UCSD-AML1 (cell line): ENCODE measurements around the gene MYH11.
A peak's percentile ranks its signal among the peaks of the same experiment; 100 is the strongest.
"Not testable (repeated sequence)": the region's sequence is repeated elsewhere in the genome, so short reads cannot be mapped to it uniquely, and the experiment has no call there.

Experiments used
- DNase-seq: peaks from one replicate; lab custom pipeline; 2025; ENCODE audit not compliant: unreplicated experiment; lab: John Stamatoyannopoulos, UW

The MYH11 gene

DNA sequence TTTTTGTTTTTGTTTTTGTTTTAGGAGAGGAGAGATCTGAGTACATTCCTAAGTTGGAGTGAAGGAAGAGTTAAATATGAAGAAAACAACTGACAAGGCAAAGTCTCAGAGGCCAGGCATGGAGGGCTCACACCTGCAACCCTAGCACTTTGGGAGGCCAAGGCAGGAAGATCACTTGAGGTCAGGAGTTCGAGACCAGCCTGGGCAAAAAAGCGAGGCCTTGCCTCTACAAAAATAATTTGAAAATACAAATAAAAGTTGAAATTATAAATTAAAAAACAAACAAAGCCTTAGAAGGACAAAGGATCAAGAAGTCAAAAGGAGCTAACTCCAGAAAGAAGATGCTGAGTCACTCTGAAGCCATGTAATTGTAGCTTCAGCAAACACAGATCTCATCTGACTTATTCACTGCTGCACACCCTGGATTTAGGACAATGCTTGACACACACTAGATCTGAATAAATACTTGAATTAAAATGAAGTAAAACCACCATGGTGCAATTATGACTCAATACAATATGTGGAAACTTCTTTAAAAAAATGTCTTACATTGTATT is 22.5 kb upstream of the MYH11 start:
- no peak for DNase-seq

DNA sequence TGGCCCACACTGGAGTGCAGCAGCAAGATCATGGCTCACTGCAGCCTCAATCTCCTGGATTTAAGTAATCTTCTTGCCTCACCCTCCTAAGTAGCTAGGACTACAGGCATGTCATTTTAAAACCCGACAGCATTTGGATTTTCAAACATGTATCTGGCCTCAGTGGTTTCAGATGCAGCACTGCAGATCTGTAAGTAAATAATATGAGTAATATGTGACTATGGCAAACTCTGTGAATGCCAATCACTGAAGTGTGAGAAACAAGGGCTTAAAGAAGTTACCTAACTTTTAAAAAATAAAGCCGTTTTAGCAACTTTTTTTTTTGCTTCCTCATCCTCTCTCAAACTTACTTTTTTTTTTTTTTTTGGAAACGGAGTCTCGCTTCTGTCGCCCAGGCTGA is 19.7 kb upstream of the MYH11 start:
- no peak for DNase-seq

DNA sequence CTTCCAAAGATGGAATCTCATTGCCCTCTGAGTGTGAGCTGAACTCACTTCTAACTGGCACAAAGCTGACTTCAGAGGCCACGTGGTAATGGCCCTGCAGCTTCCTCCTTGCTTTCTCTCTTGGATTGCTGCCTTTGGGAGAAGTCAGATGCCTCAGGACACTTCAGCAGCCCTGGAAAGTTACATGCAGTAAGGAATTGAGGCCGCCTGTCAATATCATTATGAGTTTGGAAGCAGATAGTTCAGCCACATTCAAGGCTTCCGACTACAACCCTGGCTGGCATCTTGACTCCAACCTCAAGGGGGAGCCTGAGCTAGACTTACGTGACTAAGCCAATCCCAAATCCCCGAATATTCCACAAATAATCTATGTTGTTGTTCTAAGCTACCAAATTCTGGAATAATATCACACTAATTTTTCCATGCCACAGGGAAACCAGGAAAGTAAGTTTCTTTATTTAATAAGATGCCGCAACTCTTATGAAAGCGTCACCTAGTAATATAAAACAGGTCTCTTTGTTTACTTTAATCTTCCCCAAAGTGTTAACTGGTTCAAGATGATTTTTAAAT is 18.0 kb upstream of the MYH11 start:
- peak; percentile 43 for DNase-seq

DNA sequence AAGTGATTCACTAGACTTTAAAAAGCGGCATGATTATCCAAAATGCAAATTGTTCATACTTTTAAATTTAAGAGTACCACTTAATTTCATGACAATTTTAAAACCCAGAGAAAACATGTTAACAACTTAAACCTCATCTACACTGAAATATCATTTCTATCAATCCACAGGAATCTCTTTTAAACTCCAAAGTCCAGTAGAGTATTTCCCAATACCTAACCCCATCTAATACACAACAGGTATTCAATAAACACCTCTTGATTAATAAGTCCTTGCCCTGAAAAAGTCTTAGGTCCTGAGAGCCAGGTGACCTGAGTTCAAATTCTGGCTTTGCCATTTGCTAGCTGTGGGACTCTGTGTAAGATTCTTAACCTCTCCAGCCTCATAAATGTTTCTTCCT is 16.9 kb upstream of the MYH11 start:
- no peak for DNase-seq

DNA sequence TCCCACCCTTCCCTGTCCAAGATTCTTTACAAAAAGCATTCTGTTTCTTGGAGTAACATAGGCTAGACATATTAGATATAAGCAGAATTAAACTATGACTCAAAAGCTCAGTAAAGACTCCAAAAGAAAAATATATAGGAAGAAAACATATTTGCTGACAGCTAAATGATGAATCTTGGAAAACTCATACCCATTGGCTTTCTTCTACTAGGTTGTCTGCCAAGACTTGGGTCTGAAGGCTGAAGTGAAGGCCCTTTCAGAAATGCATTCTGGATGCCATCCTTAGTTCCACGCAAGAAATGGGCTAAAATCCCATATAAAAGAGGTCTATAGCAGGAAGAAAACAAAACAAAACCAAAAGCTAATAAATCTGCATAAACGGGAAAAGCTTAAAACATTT is 16.5 kb upstream of the MYH11 start:
- no peak for DNase-seq

DNA sequence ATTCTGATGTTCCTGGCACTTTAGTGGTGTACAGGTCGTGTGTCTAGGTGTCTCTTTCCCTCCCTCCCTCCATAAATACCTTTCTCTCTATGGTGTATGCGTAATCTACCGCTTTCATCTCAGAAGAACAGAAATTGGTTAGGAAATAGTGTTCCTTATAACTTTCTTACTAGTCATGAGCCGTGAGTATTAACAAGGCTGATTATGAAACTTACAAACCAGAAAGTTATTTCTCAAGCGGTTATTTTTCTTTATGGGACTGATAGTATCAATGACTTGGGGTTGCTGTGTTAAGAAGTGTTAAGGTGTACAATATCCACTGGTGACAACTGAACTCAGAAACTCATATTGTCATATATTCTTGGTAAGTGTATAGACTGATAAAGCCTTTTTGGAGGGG is 13.2 kb upstream of the MYH11 start:
- DNase-seq = no peak

DNA sequence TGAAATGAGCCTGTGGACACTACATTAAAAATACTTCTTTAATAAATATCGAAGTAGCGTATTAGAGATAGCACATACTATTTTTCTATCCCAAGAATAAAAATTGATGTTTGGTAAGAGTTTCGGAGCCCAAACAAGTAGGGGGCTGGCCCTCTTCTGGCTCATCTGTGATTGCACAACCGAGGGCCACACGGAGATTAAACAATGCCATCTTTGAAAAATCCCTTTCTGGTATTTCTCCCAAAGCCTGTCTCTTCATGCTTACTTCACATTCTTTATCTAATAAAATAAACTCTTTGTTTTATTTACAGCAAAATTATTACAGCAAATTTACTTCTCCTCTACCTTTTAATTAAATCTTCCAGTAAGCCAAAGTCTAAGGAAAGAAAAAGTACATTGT is 9.6 kb upstream of the MYH11 start:
- DNase-seq = no peak

DNA sequence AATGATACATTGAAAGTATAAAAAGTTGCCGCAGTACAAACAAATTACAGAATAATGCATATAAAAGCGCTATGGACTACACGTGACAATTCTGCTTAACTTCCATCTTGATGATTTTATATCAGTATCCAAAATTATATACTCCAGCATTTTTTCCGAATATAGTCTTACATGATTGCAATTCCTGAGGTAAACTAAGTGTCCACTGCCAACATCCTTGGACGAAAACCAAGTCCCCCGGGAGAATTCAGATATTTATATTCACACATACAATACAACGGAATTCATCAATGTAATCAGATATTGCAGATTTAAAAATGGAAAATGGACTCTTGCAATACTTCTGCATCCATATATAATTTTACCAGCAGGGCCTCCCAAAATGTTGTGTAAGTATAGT is 8.9 kb upstream of the MYH11 start:
- no peak for DNase-seq

DNA sequence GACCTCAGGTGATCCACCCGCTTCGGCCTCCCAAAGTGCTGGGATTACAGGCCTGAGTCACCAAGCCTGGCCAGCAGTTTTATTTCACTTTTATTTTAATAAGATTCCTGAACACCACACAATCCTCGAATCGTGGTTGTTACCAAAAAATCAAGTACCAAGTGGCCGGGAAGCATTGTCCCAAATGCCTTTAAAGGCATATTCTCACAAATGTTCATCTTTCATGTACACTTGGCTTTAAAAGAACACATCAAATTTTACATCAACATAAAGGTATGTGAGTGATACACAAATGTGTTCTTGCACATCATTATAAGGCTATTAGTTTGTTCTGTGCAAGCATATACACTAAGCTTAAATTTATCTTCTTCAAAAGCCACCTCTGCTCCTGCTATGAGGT is 8.1 kb upstream of the MYH11 start:
- DNase-seq = no peak

DNA sequence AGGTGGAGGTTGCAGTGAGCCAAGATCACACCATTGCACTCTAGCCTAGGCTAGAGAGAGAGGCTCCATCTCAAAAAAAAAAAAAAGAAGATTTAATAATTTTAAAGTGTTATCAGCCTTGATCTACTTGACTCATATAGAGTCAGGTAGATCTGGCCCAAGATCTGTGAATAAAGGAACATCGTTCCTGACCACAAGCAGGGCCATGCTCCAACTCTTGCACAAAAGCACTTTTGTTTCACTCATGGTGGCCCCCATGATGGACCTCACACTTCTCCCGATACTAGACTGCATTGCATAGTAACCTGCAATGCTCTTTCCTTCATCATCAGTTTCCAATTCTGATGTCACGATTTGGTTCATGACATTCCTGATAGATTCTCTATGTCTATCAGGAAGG is 5.2 kb upstream of the MYH11 start:
- no peak for DNase-seq

DNA sequence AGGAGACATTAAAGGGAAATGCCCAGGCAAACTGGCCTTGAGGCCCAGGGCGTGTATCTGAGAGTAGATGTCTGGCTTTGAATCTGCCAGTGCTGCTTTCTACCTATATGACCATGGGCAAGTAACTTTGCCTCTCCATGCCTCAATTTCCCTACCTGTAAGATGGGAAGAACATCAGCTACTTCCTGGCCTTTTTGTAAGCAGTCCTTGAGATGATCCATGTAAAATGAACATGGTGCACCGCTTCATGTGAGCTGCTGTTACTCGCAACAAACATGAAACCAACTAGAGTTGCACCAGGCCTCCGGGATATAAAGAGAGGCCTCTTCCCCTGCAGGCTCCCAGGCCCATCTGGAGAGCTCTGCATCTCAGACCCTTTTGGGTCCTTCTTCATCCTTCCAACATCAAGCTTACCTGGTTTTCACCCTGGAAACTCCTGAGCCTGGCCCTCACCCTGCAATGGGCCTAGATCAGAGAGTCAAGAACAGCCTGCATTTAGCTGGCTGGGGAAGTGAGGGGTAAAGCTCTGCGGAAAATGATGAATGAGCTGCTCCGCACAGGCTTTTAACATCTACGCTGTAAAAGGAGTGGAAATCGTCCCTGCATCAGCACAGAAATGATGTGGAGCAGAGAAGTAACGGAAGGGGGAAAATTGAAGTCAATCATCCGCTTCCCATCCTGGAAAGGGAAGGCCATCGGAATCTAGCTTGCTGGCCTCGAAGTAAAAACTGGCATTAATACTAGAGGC is 2.3 kb upstream of the MYH11 start:
- DNase-seq = no peak

DNA sequence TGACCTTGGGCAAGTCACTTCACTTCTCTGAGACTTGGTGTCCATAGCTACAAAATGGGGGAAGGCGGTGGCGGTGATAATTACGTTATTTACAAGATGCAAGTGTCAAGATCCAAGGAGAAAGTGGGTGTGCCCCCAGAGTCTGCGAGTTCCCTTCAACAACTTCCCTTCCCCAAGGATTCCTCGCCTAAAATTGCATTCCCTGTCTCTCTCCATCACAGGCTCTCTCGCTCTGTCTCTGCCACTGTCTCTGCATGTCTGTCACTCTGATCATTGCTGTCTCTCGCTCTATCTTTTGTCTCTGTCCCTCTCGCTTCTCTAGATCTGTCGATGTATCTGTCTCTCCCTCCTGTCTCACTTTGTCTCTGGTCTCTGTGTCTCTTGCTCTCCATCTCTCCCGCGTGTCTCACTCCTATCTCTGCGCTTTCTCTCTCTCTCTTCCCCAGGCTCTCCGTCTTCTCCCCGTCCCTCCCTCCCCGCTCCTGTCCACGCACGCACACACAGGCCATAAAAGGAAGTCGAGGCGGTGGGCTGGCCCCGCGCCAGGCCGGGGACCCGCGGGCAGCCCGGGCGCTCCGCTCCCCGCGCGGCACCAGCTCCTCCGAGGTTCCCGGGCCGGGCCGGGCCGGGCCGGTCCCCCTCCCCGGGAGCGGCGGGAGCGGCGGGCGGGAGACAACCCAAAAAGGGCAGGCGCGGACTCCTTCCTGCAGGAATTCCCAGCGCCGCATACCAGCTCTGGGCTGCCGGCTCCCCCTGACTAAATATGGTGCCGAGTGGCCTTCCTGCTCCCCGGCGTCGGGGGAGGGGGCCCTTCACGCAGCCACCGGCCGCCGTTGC is 1.1 kb upstream of the MYH11 start:
- DNase-seq = no peak

DNA sequence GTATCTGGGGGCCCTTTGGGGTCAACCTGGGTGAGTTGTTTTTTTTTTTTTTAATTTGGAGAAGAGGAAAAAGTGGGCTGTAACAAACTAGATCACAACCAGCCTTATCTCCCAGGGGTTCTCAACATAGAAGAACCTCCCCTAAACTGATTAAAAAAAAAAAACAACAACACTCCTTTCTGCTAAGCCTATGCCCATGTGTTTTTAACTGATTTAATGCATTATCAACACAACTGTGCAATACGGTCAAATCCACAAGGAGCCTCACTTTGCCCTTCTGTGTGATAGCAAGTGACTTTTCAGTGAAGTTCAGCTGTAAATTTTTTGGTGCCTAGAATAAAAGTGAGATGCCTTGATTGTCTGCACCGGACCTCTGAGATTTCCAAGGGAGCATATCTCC is 646 bp downstream of the MYH11 start:
- DNase-seq = no peak

DNA sequence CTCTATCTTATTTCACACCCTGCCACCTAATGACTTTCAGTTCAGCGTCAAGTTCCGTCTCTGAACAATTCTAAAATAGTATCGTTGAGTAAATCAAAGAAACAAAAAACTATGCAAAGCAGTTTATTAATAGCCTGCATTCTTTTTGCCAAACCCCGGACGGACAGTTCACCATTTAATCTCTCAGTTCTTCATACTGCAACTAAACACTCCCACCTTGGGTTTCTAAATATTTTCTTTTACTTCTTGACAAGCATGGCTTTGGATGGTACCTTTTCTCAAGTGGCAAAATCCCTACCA is 1.2 kb downstream of the MYH11 start:
- DNase-seq = no peak

DNA sequence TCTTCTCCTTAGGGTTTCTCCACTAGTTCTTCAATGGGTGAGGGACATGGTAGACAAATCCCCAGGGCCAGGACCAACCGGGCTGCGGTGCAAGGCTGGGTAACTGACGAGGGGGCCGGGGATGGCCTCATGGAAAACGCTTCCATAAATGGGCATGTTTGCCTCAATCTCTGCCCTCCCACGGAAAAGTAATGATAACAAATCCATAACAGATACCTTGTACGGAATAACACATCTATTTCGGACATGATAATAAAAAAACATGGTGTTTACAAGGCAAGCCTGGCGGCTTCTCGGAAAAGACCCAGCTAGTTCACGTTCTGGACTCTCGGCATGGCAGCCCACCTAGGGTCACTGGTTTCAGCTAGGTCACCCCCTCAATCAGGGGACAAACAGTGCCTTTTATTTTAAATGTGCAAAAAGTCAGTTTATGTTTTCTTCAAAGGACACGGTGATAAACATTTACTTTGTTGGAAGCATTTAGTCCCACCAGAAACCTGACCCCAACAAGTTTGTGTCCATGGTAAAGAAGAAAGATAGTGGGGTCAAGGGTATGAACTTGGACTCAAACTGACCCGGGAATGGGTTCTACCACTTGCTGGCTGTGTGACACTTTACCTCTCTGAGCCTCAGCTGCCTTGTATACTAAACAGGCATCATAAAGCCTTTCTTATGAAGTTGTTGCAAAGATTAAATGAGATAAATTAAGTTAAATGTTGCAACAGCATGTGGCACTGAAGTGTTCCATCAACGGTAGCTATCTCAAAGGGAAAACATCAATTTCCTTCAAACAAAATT is 1.7 kb downstream of the MYH11 start:
- DNase-seq = no peak

DNA sequence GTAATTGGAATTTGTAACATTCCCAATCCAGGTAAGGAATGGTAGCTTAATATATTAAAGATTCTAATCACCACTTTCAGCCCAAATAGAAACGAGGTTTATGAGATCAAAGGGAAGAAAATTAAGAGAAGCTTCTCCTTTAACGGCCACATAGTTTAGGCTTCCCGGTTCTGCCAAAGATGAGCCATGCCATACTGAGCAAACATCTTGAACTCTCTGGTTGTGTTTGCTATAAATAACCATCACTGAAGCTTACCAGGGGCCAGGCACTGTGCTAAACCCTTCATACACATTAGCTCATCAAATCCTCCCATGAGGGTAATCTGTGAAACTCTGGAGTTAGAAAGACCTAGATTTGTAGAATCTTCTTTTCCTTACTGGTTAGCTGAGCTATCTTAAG is 2.8 kb downstream of the MYH11 start:
- DNase-seq = no peak

DNA sequence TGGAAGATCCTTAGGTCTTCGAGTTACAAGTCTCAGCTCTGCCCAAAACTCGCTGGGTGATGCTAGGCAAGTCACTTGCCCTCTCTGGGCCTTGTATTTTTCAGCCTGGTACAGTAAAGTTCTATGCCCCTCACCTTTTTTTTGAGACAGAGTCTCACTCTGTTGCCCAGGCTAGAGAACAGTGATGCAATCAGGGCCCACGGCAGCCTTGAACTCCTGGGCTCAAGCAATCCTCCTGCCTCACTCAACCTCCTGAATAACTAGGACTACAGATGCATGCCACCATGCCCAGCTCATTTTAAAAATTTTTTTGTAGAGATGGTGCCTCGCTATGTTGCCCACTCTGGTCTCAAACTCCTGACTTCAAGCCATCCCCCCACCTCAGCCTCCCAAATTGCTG is 3.8 kb downstream of the MYH11 start:
- no peak for DNase-seq

DNA sequence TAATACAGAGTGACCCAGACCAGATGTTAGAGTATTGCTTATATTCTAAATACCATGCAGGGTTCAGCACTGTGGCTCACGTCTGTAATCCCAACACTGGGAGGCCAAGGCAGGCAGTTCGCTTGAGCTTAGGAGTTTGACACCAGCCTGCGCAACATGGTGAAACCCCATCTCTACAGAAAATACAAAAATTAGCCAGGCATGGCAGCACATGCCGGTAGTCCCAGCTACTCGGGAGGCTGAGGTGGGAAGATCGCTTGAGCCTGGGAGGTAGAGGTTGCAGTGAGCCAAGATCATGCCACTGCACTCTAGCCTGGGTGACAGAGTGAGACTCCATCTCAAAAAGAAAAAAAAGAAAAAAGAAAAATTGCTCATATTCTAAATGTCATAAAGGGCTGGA is 6.3 kb downstream of the MYH11 start:
- not testable (repeated sequence) for DNase-seq

DNA sequence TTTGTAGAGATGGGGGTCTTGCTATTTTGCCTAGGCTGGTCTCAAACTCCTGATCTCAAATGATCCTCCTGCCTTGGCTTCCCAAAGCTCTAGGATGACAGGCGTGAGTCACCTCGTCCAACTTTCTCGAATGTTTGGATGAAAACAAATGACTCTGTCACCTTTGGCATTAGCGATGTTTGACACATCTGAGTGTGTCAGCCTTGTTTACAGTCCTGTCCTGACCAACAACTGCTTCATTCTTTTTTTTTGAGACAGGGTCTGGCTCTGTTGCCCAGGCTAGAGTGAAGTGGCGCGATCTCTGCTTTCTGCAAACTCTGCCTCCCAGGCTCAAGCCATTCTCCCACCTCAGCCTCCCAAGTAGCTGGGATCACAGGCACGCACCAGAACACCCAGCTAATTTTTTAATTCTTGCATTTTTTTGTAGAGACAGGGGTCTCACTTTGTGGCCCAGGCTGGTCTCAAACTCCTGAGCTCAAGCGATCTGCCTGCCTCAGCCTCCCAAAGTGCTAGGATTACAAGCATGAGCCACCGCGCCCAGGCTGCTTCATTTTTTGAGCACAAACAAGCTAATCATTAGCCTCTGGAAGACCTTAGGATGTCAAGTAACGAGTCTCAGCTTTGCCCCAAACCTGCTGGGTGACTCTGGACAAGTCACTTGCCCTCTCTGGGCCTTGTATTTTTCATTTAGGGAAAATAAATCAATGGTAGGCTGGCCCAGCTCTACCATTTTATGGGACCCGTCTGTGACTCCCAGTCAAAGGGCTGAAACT is 7.4 kb downstream of the MYH11 start:
- no peak for DNase-seq

DNA sequence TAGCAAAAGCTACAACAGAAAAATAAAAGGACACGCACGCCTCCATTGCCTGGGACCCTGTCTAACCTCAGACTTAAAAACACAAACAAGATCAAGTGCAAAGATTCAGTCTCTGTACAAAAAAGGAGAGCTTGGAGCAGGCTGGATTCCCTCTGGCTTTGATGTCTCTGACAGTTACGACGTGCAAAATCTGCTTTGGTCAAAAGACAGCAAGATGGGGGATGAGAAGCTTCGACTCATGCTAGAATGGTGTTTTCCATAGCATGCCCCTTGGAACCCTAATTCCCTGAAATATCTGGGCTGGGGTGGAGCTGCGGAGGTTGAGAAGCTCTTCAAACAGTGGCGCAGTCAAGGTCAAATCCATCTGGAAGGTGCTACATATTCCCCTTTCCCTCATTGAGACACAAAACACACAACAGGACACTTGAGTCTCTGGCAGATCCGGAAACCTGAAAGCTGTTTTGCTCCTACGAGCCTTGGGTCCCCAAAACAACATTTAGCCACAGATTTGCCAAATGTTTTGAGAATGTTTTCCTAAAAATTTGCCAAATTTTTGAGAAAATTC is 9.1 kb downstream of the MYH11 start:
- no peak for DNase-seq
